ENCODE results near the gene CALN1. TPM values are rescaled to one million over a fixed set of nuclear protein-coding genes. Genes with fewer than 3 reads are reported as not detected.
A peak's percentile ranks its signal among the peaks of the same experiment; 100 is the strongest.
"Not testable (repeated sequence)": the region's sequence is repeated elsewhere in the genome, so short reads cannot be mapped to it uniquely, and the experiment has no call there.

The CALN1 gene
- polyA plus RNA-seq, 1 donor from 2014 or later: not detected

DNA sequence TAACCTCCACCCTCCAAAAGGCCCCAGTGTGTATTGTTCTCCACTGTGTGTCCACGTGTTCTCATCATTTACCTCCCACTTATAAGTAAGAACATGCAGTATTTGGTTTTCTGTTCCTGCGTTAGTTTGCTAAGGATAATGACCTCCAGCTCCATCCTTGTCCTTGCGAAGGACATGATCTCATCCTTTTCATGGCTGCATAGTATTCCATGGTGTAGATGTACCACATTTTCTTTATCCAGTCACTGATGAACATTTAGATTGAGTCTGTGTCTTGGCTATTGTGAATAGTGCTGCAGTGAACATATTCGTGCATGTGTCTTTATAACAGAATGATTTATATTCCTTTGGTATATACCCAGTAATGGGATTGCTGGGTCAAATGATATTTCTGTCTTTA, 497.9 kb downstream of the CALN1 start:
- H3K27ac Mint-ChIP-seq, H3K36me3 Mint-ChIP-seq, H3K4me1 Mint-ChIP-seq, H3K4me3 Mint-ChIP-seq, H3K27me3 Mint-ChIP-seq: not testable (repeated sequence)
- peaks cover 4 to 15% (median 14%) of the 10 kb centered on the region in 3 donors for H3K9me3 Mint-ChIP-seq

DNA sequence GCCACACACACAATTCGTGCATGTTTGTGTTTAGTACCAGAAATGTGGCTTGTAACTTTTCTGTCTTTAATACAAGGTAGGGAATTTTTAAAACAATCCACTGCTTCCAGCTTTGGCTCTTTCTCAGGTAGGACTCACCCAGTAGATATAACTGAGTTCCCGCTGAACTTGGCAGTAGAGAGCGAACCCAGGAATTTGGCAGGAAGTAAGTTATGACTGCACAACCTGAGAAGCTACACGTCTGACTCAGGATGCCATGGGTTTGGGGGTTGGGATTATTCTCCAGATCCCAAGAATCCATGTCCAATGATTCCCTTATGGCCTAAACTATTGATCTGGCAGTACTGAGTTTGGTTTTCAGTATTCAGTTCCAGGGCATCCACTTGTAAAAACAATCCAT, 499.7 kb downstream of the CALN1 start:
- H3K4me3 Mint-ChIP-seq: no peak overlapping the region
- H3K27ac Mint-ChIP-seq: no peak overlapping the region
- no peaks in the 10 kb centered on the region for H3K36me3 Mint-ChIP-seq
- H3K27me3 Mint-ChIP-seq: no peaks in the 10 kb centered on the region
- no peaks in the 10 kb centered on the region for H3K4me1 Mint-ChIP-seq
- peaks cover 1 to 13% (median 13%) of the 10 kb centered on the region in 3 donors for H3K9me3 Mint-ChIP-seq

DNA sequence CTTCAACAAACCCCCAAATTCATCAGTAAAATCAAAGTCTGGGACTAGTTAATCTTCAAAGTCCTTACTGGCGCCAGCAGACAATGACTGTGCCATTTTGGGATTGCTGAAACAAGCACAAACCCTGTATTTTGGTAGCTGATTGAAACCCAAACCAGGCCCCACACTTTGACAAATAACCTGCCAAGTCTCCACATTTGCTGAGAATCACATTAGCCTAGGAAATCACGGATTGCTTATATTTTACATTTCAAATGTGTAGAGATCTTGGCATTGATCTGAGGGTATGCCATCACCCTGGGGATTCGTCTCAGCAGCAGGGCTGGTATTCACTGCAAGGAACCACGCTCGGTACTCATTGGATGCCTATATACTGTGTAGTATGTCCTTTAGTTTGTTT, 501.1 kb downstream of the CALN1 start:
- H3K27ac Mint-ChIP-seq: no peak overlapping the region
- no peaks in the 10 kb centered on the region for H3K27me3 Mint-ChIP-seq
- H3K4me1 Mint-ChIP-seq: no peaks in the 10 kb centered on the region
- H3K4me3 Mint-ChIP-seq: no peak overlapping the region
- H3K36me3 Mint-ChIP-seq: peaks cover 1% of the 10 kb centered on the region
- peaks cover 1 to 9% (median 8%) of the 10 kb centered on the region in 3 donors for H3K9me3 Mint-ChIP-seq

DNA sequence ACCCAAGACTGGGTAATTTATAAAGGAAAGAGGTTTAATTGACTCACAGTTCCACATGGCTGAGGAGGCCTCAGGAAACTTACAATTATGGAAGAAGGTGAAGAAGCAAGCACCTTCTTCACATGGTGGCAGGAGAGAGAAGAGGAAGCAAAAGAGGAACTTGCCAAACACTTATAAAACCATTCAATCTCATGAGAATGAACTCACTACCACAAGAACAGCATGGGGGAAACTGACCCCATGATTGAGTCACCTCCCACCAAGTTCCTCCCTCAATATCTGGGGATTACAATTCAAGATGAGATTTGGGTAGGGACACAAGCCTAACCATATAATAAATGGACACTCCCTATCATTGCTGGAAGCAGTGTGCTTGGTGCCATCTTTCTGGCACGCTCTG, 506.3 kb downstream of the CALN1 start:
- Mint-ChIP-seq H3K4me3 (no peak overlapping the region), H3K27ac (no peak overlapping the region), H3K36me3 (peaks cover 4% of the 10 kb centered on the region), H3K4me1 (no peaks in the 10 kb centered on the region), H3K9me3 (peaks cover 13 to 20% (median 19%) of the 10 kb centered on the region in 3 donors), H3K27me3 (no peaks in the 10 kb centered on the region)

DNA sequence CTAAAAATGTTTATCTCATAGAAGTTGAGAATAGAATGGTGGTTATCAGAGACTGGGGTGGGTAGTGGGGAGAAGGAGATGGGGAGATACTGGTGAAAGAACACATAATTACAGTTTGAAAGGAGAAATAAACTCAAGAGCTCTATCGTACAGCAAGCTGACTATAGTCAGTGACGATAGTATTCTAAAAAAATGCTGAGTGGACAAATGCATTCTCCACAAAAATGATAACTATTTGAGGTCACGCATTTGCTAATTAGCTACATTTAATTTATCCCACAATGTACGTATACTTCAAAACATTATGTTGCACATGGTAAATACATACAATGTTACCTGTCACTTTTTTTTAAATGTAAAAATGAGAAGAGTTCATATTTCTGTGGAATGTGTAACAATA, 507.7 kb downstream of the CALN1 start:
- Mint-ChIP-seq H3K27me3 (no peaks in the 10 kb centered on the region), H3K4me3 (no peak overlapping the region), H3K36me3 (peaks cover 4% of the 10 kb centered on the region), H3K4me1 (peaks cover 0 to 1% (median 0%) of the 10 kb centered on the region in 3 donors), H3K27ac (no peak overlapping the region), H3K9me3 (peaks cover 12 to 19% (median 17%) of the 10 kb centered on the region in 3 donors)

DNA sequence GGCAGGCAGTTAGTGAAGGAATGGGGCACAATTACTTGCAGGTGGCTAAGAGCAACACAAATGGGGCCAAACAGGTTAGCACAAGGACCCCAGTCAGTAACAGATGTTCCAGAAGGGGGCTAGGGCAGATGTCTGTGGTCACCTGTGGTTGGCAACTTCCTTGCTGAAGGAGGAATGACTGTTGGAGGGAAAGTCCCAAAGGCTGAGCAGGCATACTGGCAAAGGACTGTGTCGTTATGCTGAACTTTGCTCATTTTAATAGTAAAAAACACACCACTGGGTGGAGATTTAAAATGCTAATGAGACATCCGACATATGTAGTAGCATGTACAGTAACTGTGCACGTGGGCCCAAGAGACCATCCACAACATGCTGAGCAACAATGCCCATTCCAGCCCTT, 511.6 kb downstream of the CALN1 start:
- no peak overlapping the region for H3K4me3 Mint-ChIP-seq
- H3K9me3 Mint-ChIP-seq: peaks cover 14 to 24% (median 17%) of the 10 kb centered on the region in 3 donors
- H3K27ac Mint-ChIP-seq: no peak overlapping the region
- peaks cover 0 to 1% (median 0%) of the 10 kb centered on the region in 3 donors for H3K4me1 Mint-ChIP-seq
- H3K36me3 Mint-ChIP-seq: peaks cover 3% of the 10 kb centered on the region
- no peaks in the 10 kb centered on the region for H3K27me3 Mint-ChIP-seq

DNA sequence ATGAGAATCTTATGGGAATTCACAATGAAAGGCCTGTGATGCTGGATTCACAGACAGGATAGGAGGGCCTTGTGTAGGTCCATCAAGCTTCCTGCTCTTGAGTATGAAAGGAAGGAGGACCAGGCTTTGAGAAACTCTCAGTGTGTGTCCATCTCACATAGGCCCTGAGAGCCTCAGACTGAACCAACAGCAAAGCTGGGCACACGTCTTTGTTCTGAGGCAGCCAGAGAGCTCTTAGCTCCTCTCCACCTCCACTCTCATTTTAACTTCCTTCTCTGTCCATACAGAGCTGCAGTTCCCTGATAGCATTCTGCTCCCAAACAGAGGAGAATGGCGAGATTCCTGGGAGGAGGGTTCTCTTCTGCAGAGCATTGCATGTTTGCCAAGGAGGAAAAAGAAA, 515.6 kb downstream of the CALN1 start:
- peaks cover 0 to 1% (median 0%) of the 10 kb centered on the region in 3 donors for H3K4me1 Mint-ChIP-seq
- H3K9me3 Mint-ChIP-seq: peaks cover 0 to 12% (median 2%) of the 10 kb centered on the region in 3 donors
- no peak overlapping the region for H3K27ac Mint-ChIP-seq
- no peak overlapping the region for H3K4me3 Mint-ChIP-seq
- H3K27me3 Mint-ChIP-seq: no peaks in the 10 kb centered on the region
- H3K36me3 Mint-ChIP-seq: no peaks in the 10 kb centered on the region

DNA sequence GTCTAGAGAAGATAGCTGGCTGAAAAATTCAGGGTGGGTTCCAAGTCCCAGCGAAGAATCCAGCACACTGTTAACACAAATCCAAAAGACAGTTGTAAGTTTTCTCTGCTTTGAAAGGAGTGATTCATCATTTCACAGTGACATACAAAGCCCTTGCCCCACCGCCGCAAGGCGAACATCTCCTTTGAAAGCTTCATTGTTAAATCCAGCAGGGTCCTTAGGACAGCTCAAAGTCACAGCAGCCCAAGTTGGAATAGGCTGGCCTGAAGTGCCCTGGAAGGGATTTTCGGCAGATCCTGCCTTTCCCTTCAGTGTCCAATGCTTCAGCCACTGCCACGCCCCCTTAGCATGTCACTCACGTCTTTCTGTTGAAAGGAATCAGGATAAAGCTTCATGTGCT, 526.1 kb downstream of the CALN1 start:
- Mint-ChIP-seq H3K36me3 (no peaks in the 10 kb centered on the region), H3K27me3 (no peaks in the 10 kb centered on the region), H3K27ac (no peak overlapping the region), H3K4me3 (no peak overlapping the region), H3K9me3 (peaks cover 11 to 25% (median 11%) of the 10 kb centered on the region in 3 donors), H3K4me1 (no peaks in the 10 kb centered on the region)

DNA sequence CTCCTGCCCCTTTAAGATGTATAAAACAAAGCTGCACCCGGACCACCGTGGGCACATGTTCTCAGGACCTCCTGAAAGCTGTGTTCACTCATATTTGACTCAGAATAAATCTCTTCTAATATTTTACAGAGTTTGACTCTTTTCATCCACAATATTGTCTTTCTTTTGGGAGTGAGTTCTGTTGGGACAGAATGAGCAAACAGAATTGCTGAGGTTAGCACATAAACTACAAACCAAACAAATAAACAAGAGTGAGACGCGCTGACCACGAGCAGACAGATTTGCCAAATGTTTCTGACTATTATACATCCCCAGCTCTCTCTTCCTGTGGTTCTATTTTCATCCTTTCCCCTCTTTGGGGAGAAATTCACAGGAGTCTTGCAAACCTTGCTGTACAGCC, 526.7 kb downstream of the CALN1 start:
- Mint-ChIP-seq H3K4me1 (no peaks in the 10 kb centered on the region), H3K9me3 (peaks cover 11 to 26% (median 12%) of the 10 kb centered on the region in 3 donors), H3K27ac (no peak overlapping the region), H3K4me3 (no peak overlapping the region), H3K27me3 (no peaks in the 10 kb centered on the region), H3K36me3 (no peaks in the 10 kb centered on the region)

DNA sequence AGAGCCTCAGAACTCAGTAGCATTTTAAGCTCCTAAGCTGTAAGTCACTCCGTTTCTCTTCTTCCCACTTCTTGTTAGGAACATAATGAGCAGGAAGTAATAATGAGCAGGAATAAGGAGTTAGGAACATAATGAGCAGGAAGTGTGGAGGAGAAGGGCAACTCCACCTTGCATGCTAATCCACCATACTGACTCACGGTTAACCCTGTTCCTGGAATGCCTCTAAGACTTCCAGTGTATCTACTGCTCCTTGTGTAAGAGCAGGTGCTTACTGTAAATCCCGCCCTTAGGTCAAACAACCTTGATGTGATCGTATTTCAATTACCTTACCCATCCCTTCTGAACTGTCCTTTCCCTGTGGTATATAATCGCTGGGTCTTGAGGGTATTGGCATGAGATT, 528.7 kb downstream of the CALN1 start:
- Mint-ChIP-seq H3K4me1 (no peaks in the 10 kb centered on the region), H3K27me3 (no peaks in the 10 kb centered on the region), H3K9me3 (peaks cover 11 to 19% (median 12%) of the 10 kb centered on the region in 3 donors), H3K4me3 (no peak overlapping the region), H3K27ac (no peak overlapping the region), H3K36me3 (no peaks in the 10 kb centered on the region)

DNA sequence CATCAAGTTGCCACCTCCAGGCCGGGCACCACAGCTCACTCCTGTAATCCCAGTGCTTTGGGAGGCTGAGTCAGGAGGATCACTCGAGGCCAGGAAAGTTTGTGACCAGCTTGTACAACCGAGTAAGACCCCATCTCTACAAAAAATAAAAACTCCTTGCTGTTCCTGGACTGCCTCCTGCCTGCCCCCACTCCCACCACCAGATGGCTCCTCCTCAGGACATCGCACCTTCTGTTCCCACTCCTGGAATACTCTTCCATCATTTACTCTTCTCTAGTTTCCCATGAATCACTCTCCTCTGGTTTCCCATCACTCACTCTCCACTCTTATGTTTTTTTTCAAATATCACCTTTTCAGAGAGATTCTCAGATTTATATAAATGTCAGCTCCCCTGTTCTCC, 540.7 kb downstream of the CALN1 start:
- no peak overlapping the region for H3K27ac Mint-ChIP-seq
- H3K27me3 Mint-ChIP-seq: no peaks in the 10 kb centered on the region
- peaks cover 2% of the 10 kb centered on the region for H3K36me3 Mint-ChIP-seq
- no peaks in the 10 kb centered on the region for H3K4me1 Mint-ChIP-seq
- no peak overlapping the region for H3K4me3 Mint-ChIP-seq
- H3K9me3 Mint-ChIP-seq: peaks cover 8 to 22% (median 12%) of the 10 kb centered on the region in 3 donors

DNA sequence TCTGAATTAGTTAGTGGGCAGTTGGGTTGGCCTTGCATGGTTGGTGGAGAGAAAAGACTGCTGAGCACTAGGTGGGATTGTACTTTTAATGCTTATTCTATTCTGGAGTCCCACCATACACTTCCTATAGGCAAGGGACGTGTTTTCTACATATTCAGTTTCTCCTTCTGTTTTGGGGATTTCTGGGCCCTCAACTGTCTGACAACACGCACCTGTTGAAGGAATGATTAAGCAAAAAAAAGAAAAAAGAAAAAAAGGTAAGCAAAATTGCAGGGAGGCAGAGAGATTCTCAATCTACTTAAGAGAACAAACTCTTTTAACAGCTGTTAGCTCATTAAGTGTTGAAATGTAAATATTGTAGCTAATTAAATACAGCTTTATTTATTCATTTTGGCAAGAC, 541.3 kb downstream of the CALN1 start:
- H3K36me3 Mint-ChIP-seq: peaks cover 2% of the 10 kb centered on the region

DNA sequence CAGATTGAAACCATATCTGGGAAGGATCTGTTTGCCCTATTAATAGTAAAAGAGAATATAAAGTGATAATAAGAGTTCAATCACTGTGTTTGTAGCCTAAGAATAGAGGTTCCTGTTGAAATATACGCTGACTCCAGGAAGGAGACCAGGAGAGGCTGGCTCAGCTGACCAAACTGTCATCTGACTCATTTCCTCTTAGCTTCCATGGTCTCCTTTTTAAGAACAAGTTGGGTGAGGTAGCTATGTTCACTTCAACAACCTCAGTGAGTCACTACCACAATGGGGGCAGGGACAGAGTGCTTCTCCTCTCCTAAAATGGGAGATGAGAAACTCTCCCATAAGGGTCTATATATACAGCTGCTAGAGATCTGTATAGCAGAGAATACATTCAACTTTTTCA, 543.3 kb downstream of the CALN1 start:
- Mint-ChIP-seq H3K9me3 (peaks cover 8 to 12% (median 8%) of the 10 kb centered on the region in 3 donors), H3K4me1 (no peaks in the 10 kb centered on the region), H3K4me3 (no peak overlapping the region), H3K27ac (no peak overlapping the region), H3K36me3 (no peaks in the 10 kb centered on the region), H3K27me3 (no peaks in the 10 kb centered on the region)

More for the DNA sequence above, 541.3 kb downstream of the CALN1 start:
- no peaks in the 10 kb centered on the region for H3K4me1 Mint-ChIP-seq
- no peak overlapping the region for H3K4me3 Mint-ChIP-seq
- no peaks in the 10 kb centered on the region for H3K27me3 Mint-ChIP-seq
- no peak overlapping the region for H3K27ac Mint-ChIP-seq
- peaks cover 8 to 16% (median 13%) of the 10 kb centered on the region in 3 donors for H3K9me3 Mint-ChIP-seq

DNA sequence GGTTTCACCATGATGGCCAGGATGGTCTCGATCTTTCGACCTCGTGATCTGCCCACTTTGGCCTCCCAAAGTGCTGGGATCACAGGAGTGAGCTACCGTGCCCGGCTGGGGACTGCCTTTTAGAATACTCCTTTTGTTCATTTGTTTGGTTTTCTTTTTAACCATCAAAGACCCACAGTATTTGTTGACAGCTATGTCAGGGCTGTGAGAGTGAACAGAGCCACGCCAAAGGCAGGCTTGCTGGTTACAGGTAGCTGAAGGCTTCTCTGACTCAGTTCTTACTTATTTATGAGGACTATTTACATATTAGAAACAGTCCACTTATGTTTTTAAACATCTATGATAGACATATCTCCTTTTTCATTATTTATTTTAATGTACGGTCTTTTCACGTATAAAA, 544.5 kb downstream of the CALN1 start:
- H3K4me3 Mint-ChIP-seq: peak overlapping the region in 1 of 4 donors; percentile 17
- no peaks in the 10 kb centered on the region for H3K27me3 Mint-ChIP-seq
- H3K4me1 Mint-ChIP-seq: no peaks in the 10 kb centered on the region
- H3K27ac Mint-ChIP-seq: no peak overlapping the region
- H3K36me3 Mint-ChIP-seq: no peaks in the 10 kb centered on the region
- H3K9me3 Mint-ChIP-seq: peaks cover 8 to 14% (median 10%) of the 10 kb centered on the region in 3 donors

DNA sequence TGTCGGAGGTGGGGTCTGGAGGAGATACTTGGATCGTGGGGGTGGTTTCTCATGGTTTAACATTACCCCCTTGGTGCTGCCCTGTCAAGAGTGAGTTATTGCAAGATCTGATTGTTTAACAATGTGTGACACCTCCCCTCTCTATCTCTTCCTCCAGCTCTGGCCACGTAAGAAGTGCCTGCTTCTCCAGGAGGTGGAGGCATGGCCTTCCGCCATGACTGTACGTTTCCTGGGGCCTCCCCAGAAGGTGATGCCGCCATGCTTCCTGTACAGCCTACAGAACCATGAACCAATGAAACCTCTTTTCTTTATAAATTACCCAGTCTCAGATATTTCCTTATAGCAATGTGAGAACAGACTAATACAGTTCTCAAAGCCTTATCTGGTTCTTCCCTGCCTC, 547.0 kb downstream of the CALN1 start:
- no peaks in the 10 kb centered on the region for H3K36me3 Mint-ChIP-seq
- no peak overlapping the region for H3K4me3 Mint-ChIP-seq
- no peak overlapping the region for H3K27ac Mint-ChIP-seq
- peaks cover 6 to 11% (median 9%) of the 10 kb centered on the region in 3 donors for H3K9me3 Mint-ChIP-seq
- no peaks in the 10 kb centered on the region for H3K27me3 Mint-ChIP-seq
- no peaks in the 10 kb centered on the region for H3K4me1 Mint-ChIP-seq

DNA sequence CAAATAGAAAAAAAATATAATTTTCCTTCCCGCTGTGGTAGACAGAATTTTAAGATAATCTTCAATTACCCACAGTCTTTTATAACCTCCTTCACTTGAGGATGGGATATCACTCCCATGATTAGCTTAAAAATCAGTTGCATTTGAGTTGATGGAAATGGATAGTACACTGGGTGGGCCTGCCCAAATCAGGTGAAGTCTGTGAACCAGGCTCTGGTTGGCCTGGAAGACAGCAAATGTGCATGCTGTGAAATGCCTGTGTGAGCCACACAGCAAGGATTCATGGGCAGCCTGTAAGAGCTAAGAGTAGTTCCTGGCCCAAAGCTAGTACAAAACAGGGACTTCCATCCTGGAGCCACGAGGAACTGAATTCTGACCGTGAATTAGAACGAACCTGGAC, 548.0 kb downstream of the CALN1 start:
- H3K27ac Mint-ChIP-seq: no peak overlapping the region
- no peaks in the 10 kb centered on the region for H3K36me3 Mint-ChIP-seq
- no peak overlapping the region for H3K4me3 Mint-ChIP-seq
- peaks cover 2 to 11% (median 9%) of the 10 kb centered on the region in 3 donors for H3K9me3 Mint-ChIP-seq
- H3K4me1 Mint-ChIP-seq: no peaks in the 10 kb centered on the region
- H3K27me3 Mint-ChIP-seq: no peaks in the 10 kb centered on the region

DNA sequence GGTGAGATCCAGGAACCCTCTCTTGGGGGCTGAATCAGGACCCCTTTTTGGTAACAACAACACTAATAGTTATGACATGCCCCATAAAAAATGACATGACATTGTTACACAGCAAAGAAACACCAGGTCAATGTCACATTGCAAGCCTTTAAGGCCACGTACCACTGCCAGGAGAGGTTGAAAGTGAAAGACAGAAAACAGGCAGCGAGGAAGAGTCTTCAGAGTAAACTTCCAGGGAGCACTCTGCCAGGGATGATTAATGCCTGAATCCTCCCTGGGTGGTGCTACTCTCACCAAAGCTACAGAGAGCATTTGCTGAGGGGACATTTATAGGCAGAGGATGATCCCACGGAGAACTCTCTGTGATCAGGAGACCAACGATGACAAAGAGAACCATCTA, 551.6 kb downstream of the CALN1 start:
- H3K4me1 Mint-ChIP-seq: no peaks in the 10 kb centered on the region
- peaks cover 2% of the 10 kb centered on the region for H3K36me3 Mint-ChIP-seq
- no peak overlapping the region for H3K4me3 Mint-ChIP-seq
- no peaks in the 10 kb centered on the region for H3K27me3 Mint-ChIP-seq
- H3K27ac Mint-ChIP-seq: no peak overlapping the region
- H3K9me3 Mint-ChIP-seq: peaks cover 2 to 9% (median 3%) of the 10 kb centered on the region in 3 donors

All from IgD-negative memory B cell (primary cell).